H1 (cell line): ENCODE data around the gene SP9. TPM values are rescaled to one million over a fixed set of nuclear protein-coding genes. Genes with fewer than 3 reads are reported as not detected.

ENCODE experiments used
- CHD2 ChIP-seq: IDR thresholded peaks from 2 replicates; pipeline ENCODE4 v1.6.1; 2012; ENCODE audit warnings: low read length, improper control_type of control experiment
- CREB1 ChIP-seq: IDR thresholded peaks from 2 replicates; pipeline ENCODE4 v1.6.1; 2012; ENCODE audit warnings: inconsistent platforms
- FOSL1 ChIP-seq: IDR thresholded peaks from 2 replicates; pipeline ENCODE4 v1.6.1; 2011; ENCODE audit warnings: mild to moderate bottlenecking, low read depth, low read length, moderate library complexity; ENCODE audit not compliant: insufficient read depth
- HDAC2 ChIP-seq, 2 experiments: fragments of 300-600 bp in 1 of 2; sonication (generic) in 1 of 2; IDR thresholded peaks; 2 replicates each; pipeline ENCODE4 v1.6.1; 2011 to 2012; ENCODE audit warnings: low read depth in 2 of 2, low read length in 2 of 2, mild to moderate bottlenecking in 2 of 2, moderate library complexity in 2 of 2, borderline replicate concordance in 1 of 2, inconsistent platforms in 1 of 2
- POLR2AphosphoS5 ChIP-seq: IDR thresholded peaks from 2 replicates; pipeline ENCODE4 v1.6.1; 2011; ENCODE audit warnings: low read depth, low read length
- RNF2 ChIP-seq: fragments of 200-900, 300-1000 bp; sonication (generic); IDR thresholded peaks from 2 replicates; pipeline ENCODE4 v1.7.1; 2016; ENCODE audit warnings: borderline replicate concordance, low read depth, mild to moderate bottlenecking, antibody characterized with exemption, low read length; ENCODE audit not compliant: poor library complexity, severe bottlenecking; ENCODE audit errors: missing control alignments
- RXRA ChIP-seq: IDR thresholded peaks from 2 replicates; pipeline ENCODE4 v1.6.1; 2011; ENCODE audit warnings: low read depth, mild to moderate bottlenecking, low read length, moderate library complexity; ENCODE audit not compliant: insufficient read depth
- SIRT6 ChIP-seq: IDR thresholded peaks from one replicate; pipeline ENCODE4 v1.7.1; 2012; ENCODE audit warnings: low read length, inconsistent platforms
- SIX5 ChIP-seq: IDR thresholded peaks from 2 replicates; pipeline ENCODE4 v1.6.1; 2011; ENCODE audit warnings: mild to moderate bottlenecking, low read depth, low read length
- TAF7 ChIP-seq: optimal IDR thresholded peaks from 2 replicates; pipeline ENCODE3; 2011; ENCODE audit warnings: low read depth, mild to moderate bottlenecking, inconsistent platforms, low read length, moderate library complexity, borderline replicate concordance
- TEAD4 ChIP-seq: IDR thresholded peaks from 2 replicates; pipeline ENCODE4 v1.6.1; 2012; ENCODE audit warnings: low read depth, low read length, inconsistent platforms, mixed read lengths
- YY1 ChIP-seq: IDR thresholded peaks from 2 replicates; pipeline ENCODE4 v1.6.1; 2011; ENCODE audit warnings: low read depth, mild to moderate bottlenecking, low read length
- polyA plus RNA-seq, 7 experiments: library from polyadenylated mRNA; depleted of rRNA in 3 of 7; stranded (reverse) in 5 of 7; unstranded in 2 of 7; fragments of >200 nt in 5 of 7; fragments of 200-250 nt in 2 of 7; gene quantifications; 1 replicate in 5 of 7; 2 replicates in 1 of 7; 4 replicates in 1 of 7; pipeline versions ENCODE4 v1.2.1 to v1.2.3, GENCODE V29; 2011 to 2013; ENCODE audit warnings: missing spikeins in 2 of 7, mixed read lengths in 2 of 7
- total RNA-seq: library from RNA; stranded (reverse); fragmentation: NEBNext Ultra II Directional; extraction: Animal tissue kit (Norgen Biotek cat#: 25700); gene quantifications from 2 replicates; pipeline ENCODE4 v1.2.1, GENCODE V29; 2021
- TF ChIP-seq, protein P1 (sequence below): fragments of 300-600 bp; sonication (generic); IDR thresholded peaks from 2 replicates; pipeline ENCODE4 v1.7.1; 2012; ENCODE audit warnings: low read length, moderate library complexity, mild to moderate bottlenecking, inconsistent platforms; ENCODE audit not compliant: insufficient replicate concordance

The SP9 gene
- total and polyA plus RNA-seq, 2 of the 8 experiments (the other 6 are each of a cell fraction or from before 2014, with no cell fraction given): 0.03 to 0.11 TPM

- TF ChIP-seq, protein P1, sequence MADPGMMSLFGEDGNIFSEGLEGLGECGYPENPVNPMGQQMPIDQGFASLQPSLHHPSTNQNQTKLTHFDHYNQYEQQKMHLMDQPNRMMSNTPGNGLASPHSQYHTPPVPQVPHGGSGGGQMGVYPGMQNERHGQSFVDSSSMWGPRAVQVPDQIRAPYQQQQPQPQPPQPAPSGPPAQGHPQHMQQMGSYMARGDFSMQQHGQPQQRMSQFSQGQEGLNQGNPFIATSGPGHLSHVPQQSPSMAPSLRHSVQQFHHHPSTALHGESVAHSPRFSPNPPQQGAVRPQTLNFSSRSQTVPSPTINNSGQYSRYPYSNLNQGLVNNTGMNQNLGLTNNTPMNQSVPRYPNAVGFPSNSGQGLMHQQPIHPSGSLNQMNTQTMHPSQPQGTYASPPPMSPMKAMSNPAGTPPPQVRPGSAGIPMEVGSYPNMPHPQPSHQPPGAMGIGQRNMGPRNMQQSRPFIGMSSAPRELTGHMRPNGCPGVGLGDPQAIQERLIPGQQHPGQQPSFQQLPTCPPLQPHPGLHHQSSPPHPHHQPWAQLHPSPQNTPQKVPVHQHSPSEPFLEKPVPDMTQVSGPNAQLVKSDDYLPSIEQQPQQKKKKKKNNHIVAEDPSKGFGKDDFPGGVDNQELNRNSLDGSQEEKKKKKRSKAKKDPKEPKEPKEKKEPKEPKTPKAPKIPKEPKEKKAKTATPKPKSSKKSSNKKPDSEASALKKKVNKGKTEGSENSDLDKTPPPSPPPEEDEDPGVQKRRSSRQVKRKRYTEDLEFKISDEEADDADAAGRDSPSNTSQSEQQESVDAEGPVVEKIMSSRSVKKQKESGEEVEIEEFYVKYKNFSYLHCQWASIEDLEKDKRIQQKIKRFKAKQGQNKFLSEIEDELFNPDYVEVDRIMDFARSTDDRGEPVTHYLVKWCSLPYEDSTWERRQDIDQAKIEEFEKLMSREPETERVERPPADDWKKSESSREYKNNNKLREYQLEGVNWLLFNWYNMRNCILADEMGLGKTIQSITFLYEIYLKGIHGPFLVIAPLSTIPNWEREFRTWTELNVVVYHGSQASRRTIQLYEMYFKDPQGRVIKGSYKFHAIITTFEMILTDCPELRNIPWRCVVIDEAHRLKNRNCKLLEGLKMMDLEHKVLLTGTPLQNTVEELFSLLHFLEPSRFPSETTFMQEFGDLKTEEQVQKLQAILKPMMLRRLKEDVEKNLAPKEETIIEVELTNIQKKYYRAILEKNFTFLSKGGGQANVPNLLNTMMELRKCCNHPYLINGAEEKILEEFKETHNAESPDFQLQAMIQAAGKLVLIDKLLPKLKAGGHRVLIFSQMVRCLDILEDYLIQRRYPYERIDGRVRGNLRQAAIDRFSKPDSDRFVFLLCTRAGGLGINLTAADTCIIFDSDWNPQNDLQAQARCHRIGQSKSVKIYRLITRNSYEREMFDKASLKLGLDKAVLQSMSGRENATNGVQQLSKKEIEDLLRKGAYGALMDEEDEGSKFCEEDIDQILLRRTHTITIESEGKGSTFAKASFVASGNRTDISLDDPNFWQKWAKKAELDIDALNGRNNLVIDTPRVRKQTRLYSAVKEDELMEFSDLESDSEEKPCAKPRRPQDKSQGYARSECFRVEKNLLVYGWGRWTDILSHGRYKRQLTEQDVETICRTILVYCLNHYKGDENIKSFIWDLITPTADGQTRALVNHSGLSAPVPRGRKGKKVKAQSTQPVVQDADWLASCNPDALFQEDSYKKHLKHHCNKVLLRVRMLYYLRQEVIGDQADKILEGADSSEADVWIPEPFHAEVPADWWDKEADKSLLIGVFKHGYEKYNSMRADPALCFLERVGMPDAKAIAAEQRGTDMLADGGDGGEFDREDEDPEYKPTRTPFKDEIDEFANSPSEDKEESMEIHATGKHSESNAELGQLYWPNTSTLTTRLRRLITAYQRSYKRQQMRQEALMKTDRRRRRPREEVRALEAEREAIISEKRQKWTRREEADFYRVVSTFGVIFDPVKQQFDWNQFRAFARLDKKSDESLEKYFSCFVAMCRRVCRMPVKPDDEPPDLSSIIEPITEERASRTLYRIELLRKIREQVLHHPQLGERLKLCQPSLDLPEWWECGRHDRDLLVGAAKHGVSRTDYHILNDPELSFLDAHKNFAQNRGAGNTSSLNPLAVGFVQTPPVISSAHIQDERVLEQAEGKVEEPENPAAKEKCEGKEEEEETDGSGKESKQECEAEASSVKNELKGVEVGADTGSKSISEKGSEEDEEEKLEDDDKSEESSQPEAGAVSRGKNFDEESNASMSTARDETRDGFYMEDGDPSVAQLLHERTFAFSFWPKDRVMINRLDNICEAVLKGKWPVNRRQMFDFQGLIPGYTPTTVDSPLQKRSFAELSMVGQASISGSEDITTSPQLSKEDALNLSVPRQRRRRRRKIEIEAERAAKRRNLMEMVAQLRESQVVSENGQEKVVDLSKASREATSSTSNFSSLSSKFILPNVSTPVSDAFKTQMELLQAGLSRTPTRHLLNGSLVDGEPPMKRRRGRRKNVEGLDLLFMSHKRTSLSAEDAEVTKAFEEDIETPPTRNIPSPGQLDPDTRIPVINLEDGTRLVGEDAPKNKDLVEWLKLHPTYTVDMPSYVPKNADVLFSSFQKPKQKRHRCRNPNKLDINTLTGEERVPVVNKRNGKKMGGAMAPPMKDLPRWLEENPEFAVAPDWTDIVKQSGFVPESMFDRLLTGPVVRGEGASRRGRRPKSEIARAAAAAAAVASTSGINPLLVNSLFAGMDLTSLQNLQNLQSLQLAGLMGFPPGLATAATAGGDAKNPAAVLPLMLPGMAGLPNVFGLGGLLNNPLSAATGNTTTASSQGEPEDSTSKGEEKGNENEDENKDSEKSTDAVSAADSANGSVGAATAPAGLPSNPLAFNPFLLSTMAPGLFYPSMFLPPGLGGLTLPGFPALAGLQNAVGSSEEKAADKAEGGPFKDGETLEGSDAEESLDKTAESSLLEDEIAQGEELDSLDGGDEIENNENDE: no peak
- no peak for TF ChIP-seq TAF7
- TF ChIP-seq RXRA: no peak
- no peak for TF ChIP-seq FOSL1
- TF ChIP-seq SIRT6: no peak
- TF ChIP-seq CHD2: no peak
- TF ChIP-seq TEAD4: no peak
- no peak for TF ChIP-seq POLR2AphosphoS5
- TF ChIP-seq SIX5: no peak
- TF ChIP-seq RNF2: no peak
- no peak for TF ChIP-seq YY1
- TF ChIP-seq CREB1: no peak
- TF ChIP-seq HDAC2 (IDR thresholded peaks at IDR 0.05; ENCODE audit: borderline replicate concordance in 1 of 2, low read depth in 2 of 2, low read length in 2 of 2): no peak
These were observed 30.8 kb downstream of the SP9 start (continued) for GRCh38 chr2:174365571-174365970.
